T-helper 1 cell treated with Interleukin-12 subunit alpha and Interleukin-12 subunit beta and Interleukin-4 antibody, amounts not matched to agents 30 ng/mL and 1 ng/mL, for 36 hours (primary cell): ENCODE measurements around the gene KLHL29. TPM values are rescaled to one million over a fixed set of nuclear protein-coding genes. Genes with fewer than 3 reads are reported as not detected.

Experiments used
- intact Hi-C: fragments of 100-400 bp; cut with micrococcal nuclease; formaldehyde crosslinking; loops from one replicate; pipeline ENCODE4 v1.15.1; 2024
- total RNA-seq: library from RNA; stranded (reverse); gene quantifications from 2 replicates; pipeline ENCODE4 v1.2.3, GENCODE V29; 2022

KLHL29 gene
- total RNA-seq, 1 donor from 2014 or later: 2.2 TPM

DNA sequence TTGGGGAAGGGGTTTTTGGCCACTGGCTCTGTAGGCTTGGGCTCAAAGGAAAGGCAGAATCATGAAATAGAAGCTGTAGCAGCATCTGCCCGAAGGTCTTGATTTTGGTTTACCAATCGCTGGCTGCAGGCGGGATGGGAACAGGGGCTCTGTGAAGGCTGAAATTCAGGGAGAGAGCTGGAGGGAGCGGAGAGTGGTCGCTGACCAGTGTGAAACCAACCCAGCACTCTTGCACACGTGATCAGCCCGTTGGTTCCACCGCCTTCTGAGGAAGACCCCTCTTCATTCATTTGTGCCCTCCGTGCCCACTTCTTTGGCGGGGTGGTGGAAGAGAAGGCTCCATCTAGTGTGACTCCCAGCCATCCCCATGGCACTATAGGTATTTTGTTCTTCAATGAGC is 82.6 kb downstream of the KLHL29 start:
- intact Hi-C loops: no loop called here

GRCh38 chr2:23468474-23469141 is 83.6 kb downstream of the KLHL29 start:
- intact Hi-C loops: no loop called here

GRCh38 chr2:23469142-23469540 is 84.2 kb downstream of the KLHL29 start:
- intact Hi-C loops: no loop called here

- intact Hi-C loops: no loop called here
Measured at GRCh38 chr2:23475036-23475435, 90.1 kb downstream of the KLHL29 start.

- intact Hi-C loops: no loop called here
Measured at GRCh38 chr2:23475473-23475872, 90.5 kb downstream of the KLHL29 start.

GRCh38 chr2:23476786-23477185 is 91.8 kb downstream of the KLHL29 start:
- intact Hi-C loops: no loop called here

- intact Hi-C loops: no loop called here
Measured at GRCh38 chr2:23477392-23477791, 92.4 kb downstream of the KLHL29 start.

DNA sequence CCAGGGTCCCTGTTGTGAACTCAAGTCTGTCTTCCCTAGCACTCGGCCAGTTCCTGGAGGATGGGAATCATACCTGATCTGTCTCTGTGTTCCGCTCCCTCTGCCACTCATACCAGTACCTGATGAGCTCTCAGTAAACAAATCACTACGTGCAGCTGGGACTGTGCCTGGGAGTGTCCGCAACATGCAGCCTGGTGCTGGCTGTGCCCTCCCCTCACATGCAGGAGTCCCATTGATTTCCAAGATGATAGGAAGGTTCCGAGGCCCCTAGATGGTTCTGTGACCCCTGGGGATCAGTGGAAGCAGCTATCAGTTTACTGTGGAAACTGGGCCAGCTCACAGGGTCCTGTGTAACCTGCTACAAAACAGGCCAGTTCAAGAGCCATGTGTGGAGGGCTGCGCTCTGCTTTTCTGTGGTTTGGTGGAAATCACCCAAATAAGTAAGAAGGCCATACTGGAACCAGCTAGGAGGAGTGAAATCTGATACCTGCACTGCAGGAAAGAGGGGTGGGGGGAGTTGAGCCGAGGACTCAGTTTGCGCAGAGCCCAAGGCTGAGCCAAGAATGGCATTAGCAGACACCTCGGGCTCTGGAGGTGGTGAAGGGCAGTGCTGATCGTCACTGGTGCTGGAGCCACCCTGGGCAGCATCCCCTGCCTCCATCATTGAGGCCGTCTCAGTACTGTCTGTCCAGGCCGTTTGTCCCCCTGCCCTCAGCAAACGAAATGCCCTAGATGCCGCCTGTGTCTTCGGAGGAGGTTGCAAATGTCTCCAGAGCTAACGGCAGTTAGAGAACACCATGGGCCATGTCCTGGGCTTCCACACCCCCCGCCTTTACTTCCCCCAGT is 93.3 kb downstream of the KLHL29 start:
- intact Hi-C loops: no loop called here

DNA sequence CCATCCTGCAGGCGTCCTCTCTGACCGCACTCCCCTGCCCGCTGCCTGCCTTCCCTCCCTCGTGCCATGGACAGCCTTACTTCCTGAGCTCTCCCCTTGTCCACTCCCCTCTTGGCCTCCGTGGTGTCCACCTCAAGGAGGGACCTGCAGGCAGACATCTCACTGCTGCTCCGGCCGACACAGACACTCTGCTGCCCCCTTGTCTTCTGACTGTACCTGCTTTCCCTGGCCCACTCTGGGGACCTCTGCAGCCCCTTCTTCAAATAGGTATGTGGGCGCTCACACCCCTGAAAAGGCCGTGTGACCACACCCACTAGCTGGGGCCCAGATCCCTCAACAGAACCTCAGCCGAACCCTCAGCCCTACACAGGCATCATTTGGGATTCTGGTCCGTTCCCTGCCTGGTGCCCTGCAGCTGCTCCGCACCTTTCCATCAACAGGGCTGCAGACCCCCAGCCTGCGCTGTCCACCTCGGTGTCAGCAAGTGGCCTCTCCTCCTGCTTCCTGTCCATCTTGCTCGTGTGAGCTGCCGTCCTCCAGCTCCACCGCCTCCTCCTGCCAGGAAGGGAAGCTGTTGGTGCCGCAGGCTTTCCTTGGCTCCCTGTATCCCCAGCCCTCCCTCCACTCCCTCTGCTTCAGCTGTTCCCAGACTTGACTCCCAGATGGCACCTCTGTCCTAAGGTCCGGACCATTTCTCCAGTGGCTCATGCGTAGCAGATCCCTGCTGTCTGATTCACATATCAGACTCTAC is 94.1 kb downstream of the KLHL29 start:
- intact Hi-C loops: no loop called here

DNA sequence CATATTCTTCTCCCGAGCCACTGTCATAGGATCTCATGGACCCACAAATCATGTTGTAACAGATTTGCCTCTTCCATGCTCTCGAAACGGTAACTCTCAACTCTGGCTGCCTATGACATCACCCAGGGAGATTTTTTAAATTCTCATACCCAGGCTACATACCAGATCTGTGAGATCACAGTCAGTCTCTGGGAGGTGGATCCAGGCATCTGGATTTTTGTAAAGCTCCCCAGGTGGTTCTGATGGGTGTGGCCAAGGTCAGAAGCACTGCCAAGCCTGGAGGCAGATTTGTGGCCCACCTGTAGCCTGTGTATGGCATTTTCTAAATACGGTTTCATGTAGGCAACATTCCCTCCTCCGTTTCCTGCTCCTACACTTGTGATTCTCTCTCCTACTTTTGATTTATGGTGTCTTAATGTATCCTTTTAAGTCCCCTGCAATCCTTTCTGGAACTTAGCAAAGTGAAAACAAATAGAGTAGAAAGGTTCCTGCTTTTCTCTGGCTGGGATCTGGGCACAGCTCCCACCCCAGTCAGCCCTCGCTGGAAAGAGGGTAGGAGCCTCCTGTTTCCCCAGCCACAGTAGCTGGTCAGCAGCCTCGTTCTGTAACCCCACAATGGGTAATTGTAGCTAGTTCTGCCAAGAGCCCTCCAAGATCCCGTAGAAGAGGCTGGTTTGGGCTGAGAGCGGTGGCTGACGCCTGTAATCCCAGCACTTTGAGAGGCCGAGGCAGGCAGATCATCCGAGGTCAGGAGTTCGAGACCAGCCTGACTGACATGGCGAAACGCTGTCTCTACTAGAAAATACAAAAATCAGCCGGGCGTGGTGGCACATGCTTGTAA is 96.2 kb downstream of the KLHL29 start:
- intact Hi-C loops: no loop called here

DNA sequence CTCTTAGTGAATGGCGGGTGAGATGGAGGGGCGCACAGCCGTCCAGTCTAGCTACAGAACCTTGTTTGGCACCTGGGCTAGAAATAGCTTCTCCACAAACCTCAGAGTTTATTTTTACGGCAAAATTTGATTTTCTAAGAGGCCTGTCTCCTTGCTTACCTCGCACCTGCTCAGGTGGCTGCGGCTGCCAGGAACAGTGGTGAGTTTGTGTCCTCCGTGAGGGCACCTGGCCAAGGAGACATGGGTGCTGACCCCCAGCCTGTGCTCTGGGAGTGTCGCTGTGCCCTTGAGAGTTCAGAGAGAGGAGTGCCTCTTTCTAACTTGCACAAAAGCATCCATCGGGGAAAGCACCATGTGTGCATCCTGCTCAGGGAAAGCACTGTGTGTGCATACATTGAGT is 97.2 kb downstream of the KLHL29 start:
- intact Hi-C loops: no loop called here

- intact Hi-C loops: no loop called here
Measured at GRCh38 chr2:23482607-23483006, 97.6 kb downstream of the KLHL29 start.

- intact Hi-C loops: no loop called here
Measured at GRCh38 chr2:23483791-23484190, 98.8 kb downstream of the KLHL29 start.

GRCh38 chr2:23484275-23484674 is 99.3 kb downstream of the KLHL29 start:
- intact Hi-C loops: no loop called here

DNA sequence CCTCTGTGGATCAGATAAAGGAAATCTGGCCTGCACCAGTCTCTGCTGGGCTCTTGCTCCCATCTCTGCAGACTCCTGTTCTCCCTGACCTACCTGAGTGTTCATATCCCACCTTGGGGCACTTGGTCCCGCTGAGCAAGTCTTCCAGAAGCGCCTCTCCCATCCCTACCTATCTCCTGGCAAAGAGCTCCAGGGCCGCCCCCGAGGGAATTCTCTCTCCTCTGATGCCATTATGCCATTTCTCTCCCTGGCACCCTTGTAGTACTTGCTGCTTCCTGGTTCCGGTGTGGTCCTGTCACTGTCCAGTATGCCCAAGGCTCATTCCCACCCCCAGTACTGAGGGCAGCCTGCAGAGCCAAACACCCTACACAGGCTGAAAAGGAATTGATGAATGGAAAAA is 99.8 kb downstream of the KLHL29 start:
- intact Hi-C loops: loop anchor here (5.0 kb wide), 2 partner anchors 97 to 438 kb away; partner anchors contain the start of gene KLHL29

DNA sequence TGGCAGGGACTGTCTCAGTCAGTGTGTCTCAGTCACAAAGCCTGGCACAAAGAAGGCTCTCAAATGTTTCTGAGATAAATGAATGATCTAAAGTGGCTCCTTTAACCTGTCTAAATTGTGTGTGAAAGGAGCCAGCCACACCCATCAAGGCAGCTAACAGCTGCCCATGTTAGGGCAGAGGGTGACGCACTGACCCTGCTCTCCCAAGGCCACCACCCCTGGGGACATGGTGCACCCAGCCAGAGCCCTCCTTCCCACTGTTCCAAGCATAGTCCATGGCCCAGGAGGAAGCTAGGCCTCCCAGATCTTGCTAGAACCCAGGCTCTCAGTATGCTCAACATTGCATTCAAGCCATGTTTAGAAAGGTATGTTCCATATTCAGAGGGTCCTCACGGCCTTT is 100.3 kb downstream of the KLHL29 start:
- intact Hi-C loops: loop anchor here (5.0 kb wide), 2 partner anchors 98 to 437 kb away; partner anchors contain the start of gene KLHL29

DNA sequence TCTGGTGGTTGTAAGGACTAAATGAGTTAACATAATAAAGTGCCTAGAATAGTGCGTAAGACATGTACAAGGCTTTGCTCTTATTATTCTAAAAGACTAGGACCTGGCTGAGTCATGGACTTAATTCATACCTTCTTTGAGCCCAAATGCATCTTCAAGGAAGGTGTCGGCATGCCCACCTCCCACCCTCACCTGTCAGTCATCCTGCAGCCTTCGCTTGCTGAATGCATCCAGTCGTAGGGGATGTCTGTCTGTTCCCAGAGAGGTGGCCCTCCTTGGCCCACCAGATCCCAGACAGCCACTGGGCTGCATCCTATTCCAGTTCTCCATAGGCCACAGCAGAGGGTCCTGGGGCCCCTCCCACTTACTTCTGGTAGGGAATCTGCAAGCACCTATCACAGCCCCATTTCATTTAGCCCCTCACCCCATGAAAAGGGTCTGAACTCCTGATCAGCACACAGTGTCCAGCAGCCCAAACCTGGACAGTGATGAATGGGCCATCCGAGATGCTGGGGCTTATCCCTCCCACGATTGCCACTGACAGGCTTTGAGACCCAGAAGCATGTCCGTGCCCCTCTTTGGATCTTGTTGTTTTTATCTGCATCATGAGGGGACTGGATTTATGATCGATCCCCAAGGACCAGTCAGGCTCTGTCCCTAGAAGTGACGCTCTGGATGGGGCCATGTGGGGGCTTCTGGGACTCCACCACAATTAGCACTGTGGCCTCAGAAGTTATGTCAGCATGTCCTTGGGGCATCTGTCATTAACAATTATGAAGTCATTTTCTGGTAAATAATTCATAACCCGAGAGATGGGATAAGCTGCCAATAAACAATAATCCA is 101.1 kb downstream of the KLHL29 start:
- intact Hi-C loops: loop anchor here (5.0 kb wide), 2 partner anchors 99 to 436 kb away; partner anchors contain the start of gene KLHL29

- intact Hi-C loops: loop anchor here (5.0 kb wide), 2 partner anchors 99 to 436 kb away; partner anchors contain the start of gene KLHL29
Measured at GRCh38 chr2:23486684-23487075, 101.7 kb downstream of the KLHL29 start.

- intact Hi-C loops: loop anchor here (5.0 kb wide), 2 partner anchors 101 to 434 kb away; partner anchors contain the start of gene KLHL29
Measured at GRCh38 chr2:23487735-23488492, 102.9 kb downstream of the KLHL29 start.
